HG03045 (cell line): ENCODE data around the gene TOMM6.
"Not testable (repeated sequence)": the region's sequence is repeated elsewhere in the genome, so short reads cannot be mapped to it uniquely, and the experiment has no call there.

Experiments
- ATAC-seq: cut with Tn5 transposase; IDR thresholded peaks from one replicate; pipeline ENCODE4 v1.9.1; 2021; ENCODE audit warnings: mild to moderate bottlenecking, moderate library complexity; ENCODE audit not compliant: unreplicated experiment

TOMM6 gene

DNA sequence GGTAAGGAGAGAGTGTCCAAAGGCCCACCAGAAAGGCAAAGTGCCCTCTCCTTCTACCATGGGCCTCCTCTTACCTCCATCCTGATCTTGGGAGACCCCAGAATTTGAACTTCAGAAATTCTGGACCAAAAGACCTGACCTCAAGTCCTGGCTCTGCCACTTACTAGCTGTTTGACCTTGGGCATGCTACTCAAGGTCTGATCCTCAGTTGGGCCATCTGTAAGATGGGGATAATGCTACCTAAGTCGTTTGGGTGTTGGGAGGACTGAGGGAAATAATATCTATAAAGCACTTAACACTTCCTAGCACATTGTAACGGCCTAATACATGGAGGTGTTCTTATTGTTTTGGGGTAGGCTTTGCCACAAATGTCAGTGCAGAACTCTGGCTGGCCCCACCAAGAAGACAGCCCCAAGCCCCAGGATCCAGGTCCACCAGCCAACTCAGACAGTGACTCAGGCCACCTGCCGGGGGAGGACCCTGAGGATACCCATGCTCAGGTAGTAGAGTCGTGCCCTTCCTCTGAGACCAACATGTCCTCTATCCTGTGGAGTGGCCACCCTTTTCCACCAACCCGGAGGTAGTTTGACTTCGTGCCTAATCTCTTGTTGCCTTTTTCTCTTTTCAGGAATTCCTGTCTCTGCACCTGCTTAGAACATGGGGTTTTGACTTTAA is 4.3 kb upstream of the TOMM6 start:
- no peak for ATAC-seq

GRCh38 chr6:41784581-41785171 is 2.8 kb upstream of the TOMM6 start:
- no peak for ATAC-seq

DNA sequence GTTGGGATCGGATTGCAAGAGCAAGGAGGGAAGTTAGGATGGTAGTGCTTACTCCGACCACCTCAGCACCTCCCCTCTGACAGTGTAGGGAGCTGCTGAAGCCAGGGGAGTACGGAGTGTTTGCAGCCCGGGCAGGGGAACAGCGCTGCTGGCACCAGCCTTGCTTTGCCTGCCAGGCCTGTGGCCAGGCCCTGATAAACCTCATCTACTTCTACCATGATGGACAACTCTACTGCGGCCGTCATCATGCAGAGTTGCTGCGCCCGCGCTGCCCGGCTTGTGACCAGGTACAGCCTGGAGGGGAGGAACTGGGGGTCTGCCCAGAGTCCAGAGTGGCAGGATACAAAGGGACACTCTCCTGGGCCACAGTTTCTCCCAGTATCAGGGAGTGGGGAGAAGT is 2.2 kb upstream of the TOMM6 start:
- no peak for ATAC-seq

GRCh38 chr6:41785689-41786450 is 1.6 kb upstream of the TOMM6 start:
- no peak for ATAC-seq

- ATAC-seq: peak; percentile 76
Measured at GRCh38 chr6:41786451-41787218, 859 bp upstream of the TOMM6 start.

- no peak for ATAC-seq
Measured at GRCh38 chr6:41789390-41789724, 1.9 kb downstream of the TOMM6 start.

- ATAC-seq: no peak
Measured at GRCh38 chr6:41790045-41790444, 2.6 kb downstream of the TOMM6 start.

GRCh38 chr6:41791305-41791704 is 3.8 kb downstream of the TOMM6 start:
- no peak for ATAC-seq

DNA sequence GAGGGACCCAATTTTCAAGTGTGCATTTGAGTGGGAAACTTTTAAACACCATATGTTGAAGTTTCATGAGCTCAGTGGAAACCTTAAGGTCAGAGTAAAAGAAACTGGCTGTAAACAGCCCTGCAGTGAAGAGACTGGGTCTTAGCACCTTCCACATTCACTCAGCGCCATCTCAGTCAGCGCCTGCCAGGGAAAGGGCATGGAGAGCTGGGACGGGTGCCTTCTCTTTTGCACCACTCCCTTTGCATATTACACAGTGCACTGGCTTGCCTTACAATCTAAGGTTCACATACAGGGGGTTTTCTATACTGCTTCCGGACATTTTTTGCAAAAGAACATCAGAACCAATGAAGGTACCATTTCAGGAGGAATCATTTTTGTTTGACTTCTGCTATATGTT is 4.5 kb downstream of the TOMM6 start:
- ATAC-seq: no peak

DNA sequence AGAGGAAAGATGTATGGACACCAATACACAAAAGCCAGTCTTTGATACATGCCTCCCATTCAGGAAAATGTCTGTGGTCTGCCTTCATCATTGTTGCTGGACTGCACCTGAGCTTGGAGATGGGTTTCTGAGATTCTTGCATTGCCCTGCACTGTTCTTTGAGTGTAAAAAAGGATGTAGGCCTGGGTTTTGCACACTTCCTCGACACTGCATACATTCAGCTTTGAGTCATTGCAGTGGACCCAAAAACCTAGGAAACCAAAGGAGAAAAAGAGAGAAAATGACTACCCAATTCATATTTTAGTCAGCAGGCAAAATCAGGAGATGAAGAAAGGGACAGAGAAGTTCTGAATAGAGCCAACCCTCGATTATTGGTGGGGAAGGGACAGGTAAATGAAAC is 9.0 kb downstream of the TOMM6 start:
- no peak for ATAC-seq

DNA sequence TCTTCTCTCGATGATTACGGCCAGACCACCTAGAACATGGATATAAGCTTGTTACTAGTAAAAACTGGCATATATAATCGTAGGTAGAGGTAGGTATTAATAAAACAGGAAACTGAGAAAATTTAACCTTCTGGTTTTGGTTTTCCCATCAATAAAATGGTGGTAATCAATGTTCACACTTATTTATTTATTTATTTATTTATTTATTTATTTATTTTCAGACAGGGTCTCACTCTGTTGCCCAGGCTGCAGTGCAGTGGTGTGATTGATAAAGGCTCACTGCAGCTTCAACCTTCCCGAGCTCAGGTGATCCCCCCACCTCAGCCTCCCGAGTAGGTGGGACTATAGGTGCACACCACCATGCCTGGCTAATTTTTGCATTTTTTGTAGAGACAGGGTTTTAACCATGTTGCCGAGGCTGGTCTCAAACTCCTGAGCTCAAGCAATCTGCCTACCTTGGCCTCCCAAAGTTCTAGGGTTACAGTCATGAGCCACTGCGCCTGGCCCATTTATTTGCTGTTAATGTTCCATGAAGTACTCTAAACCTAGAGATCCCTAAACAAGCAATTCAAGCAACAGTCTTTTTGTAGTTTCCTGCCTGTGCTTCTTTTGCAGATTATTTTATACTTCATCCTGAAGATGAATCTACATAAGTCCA is 11.5 kb downstream of the TOMM6 start:
- no peak for ATAC-seq

DNA sequence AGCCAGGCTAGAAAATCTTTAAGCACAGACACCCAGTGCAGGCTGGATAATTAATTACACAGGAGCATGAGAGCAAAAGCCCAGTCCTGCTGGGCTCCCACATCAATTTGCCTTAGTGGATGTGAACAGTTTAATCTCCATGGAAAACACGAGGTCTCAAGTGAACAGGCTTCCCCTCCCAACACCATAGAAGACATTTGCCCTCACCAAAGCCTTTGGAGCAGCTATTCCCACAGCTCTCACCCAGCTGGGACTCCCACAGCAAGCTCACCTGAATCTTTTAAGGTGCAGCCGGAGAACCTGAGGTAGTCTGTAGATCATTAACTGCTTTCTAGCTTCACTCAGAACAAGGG is 12.0 kb downstream of the TOMM6 start:
- ATAC-seq: no peak

DNA sequence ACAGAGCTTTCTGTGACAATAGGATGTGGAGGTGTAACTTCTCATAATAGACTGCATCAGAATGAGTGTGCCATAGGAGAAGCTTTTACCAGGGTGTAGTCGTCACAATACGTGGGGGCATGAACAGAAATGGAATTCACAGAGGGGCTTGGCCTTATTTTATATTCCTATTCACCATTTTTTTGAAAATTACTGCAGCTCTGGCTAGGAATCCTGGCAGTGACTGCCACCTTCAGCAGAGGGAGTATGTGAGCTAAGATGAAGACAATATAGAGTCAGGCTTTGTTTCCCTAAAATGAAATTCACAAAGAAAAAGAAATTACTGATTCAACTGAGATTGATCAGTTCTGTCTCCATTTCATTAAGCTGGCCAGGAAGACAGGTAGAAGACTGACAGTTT is 13.9 kb downstream of the TOMM6 start:
- no peak for ATAC-seq

DNA sequence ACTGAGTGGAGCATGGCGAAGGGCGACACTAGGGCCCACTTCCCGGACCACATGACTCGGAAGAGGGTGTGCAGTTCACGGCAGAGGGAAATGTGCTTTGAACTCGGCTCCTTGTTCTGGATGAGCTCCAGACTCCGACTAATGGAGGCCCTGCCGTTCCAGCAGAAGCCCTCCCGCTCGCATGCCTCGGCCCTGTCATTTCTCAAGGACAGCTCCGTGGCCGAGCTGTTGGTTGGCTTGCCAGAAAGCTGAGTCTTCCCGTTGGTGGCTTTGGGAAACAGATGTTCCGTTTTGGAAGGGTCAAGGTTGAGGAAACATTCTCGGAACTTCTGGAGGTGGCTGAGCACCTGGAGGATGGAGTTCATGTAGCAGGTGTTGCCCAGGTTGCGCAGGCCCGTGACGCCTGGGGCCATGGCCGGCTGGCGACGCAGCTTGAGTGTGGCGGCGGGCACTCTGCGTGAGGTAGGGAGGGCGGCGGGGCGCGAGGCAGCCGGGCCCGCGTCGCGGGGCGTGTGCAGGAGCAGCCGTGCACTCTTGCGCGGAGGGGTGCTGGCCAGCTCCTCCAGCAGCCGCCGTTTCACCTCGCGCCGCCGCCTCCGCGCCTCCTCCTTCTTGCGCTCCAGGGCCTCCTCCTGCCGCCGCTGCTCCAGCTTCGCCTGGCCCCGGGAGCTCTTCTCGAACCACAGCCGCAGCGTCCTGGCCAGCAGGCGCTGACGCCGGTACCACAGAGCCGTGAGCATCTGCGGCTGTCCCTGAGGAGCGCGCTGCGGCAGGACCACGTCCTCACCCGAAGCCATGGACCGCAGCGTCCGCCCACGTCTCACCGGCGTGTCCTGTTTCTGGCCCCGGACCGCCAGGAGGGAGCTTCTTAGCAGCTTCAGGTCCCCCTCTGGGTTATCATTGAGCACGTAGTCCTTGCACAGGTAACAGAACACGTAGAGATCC is 18.6 kb downstream of the TOMM6 start:
- ATAC-seq: no peak

- ATAC-seq: no peak
Measured at GRCh38 chr6:41811095-41811494, 23.6 kb downstream of the TOMM6 start.

DNA sequence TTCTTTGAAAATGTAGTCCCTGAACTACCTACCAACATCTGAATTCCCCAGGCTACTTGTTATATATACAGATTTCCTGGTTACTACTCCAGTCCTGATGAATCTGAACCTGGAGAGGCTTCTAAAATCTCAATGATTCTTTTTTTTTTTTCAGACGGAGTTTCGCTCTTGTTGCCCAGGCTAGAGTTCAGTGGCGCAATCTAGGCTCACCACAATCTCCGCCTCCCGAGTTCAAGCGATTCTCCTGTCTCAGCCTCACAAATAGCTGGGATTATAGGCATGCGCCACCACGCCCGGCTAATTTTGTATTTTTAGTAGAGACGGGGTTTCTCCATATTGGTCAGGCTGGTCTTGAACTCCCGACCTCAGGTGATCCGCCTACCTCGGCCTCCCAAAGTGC is 24.5 kb downstream of the TOMM6 start:
- not testable (repeated sequence) for ATAC-seq

DNA sequence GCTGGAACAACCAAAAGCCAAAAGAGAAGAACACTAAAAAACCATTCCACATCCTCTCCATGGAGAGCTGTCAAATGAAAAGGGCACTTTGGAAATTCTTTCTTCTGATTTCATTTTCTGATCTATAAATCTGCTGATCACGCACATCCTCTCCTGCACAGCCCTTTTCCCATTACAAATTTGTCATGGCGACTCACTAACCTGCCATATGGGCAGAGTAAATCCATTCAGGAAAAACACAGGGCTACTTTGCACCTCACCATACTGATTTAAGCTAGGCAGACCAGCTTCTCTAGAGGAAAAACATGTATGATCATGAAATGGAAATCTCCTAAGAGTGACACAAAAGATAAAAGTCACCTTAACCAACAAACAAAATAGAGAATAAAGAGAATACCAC is 26.0 kb downstream of the TOMM6 start:
- ATAC-seq: no peak

- no peak for ATAC-seq
Measured at GRCh38 chr6:41813956-41814355, 26.5 kb downstream of the TOMM6 start.

DNA sequence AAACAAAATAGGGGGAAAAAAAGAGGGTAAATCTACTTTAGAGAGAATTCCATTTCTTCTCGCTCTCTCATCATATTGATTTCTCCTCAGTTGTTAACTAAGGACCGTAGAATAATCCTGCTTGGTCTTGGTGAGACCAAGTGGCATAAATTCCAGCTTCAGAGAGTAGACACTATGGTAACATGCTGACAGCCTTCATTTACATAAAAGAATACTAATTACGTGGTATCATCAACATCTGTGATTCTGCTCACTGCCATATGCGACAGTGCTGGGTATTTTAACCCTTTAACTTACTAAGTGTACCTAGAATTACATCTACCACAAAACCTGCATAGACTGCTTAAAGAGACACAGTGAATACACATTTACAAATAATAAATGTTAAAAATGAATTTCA is 27.1 kb downstream of the TOMM6 start:
- ATAC-seq: no peak

DNA sequence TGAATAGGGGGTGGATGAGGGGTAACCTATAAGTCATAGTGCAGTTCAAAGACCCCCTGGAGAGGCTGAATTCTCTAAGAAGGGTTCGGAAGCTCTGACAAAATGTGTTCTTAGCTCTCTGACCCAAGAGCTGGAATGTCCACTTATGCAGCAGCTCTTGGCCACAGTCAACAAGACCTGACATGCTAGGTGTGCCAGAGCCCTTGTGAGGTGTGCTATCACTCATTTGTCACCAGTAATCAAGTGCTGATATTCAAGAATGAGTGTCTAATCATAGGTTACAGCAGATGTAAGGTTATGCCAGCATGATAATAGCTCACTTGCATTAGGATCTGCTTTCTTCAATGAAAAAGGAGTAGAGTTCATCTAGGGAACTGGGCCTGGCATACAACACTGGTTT is 28.1 kb downstream of the TOMM6 start:
- no peak for ATAC-seq
